GM12874 (cell line): ENCODE data around the gene DTX3.

Experiments
- TF ChIP-seq, protein P1 (sequence below): IDR thresholded peaks from 2 replicates; pipeline ENCODE4 v1.5.1; 2011; ENCODE audit warnings: low read depth, mild to moderate bottlenecking, control low read depth, low read length, moderate library complexity; ENCODE audit not compliant: insufficient read depth

Gene DTX3

GRCh38 chr12:57569858-57570257 is 34.8 kb upstream of the DTX3 start:
- TF ChIP-seq, protein P1, sequence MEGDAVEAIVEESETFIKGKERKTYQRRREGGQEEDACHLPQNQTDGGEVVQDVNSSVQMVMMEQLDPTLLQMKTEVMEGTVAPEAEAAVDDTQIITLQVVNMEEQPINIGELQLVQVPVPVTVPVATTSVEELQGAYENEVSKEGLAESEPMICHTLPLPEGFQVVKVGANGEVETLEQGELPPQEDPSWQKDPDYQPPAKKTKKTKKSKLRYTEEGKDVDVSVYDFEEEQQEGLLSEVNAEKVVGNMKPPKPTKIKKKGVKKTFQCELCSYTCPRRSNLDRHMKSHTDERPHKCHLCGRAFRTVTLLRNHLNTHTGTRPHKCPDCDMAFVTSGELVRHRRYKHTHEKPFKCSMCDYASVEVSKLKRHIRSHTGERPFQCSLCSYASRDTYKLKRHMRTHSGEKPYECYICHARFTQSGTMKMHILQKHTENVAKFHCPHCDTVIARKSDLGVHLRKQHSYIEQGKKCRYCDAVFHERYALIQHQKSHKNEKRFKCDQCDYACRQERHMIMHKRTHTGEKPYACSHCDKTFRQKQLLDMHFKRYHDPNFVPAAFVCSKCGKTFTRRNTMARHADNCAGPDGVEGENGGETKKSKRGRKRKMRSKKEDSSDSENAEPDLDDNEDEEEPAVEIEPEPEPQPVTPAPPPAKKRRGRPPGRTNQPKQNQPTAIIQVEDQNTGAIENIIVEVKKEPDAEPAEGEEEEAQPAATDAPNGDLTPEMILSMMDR: no peak

DNA sequence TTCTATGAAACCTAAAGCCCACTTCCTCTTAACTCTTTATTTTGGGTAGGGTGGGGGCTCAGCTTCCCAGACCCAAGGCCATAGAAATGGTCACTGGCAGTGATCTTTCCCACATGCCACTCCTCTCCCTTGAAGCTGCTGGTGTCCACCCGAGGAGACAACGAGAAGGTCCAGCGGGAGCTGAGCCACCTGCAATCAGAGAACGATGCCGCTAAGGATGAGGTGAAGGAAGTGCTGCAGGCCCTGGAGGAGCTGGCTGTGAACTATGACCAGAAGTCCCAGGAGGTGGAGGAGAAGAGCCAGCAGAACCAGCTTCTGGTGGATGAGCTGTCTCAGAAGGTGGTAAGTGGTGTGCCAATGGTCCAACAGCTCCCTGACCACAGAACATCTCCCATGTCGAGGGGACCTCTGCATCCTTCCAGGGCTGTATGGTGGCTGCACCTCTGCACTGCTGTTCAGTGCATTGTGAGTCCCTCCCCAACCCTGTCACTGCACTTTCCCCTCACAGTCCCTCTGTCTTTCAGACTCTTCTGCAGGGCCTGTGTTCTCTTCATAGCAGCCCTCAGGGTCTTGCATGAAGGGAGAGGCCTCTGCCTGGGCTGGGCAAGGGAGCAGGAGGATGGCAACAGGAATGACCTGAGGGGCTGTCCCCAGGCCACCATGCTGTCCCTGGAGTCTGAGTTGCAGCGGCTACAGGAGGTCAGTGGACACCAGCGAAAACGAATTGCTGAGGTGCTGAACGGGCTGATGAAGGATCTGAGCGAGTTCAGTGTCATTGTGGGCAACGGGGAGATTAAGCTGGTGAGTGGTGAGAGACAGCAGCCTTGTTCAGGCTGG is 32.5 kb upstream of the DTX3 start:
- TF ChIP-seq, protein P1: no peak

DNA sequence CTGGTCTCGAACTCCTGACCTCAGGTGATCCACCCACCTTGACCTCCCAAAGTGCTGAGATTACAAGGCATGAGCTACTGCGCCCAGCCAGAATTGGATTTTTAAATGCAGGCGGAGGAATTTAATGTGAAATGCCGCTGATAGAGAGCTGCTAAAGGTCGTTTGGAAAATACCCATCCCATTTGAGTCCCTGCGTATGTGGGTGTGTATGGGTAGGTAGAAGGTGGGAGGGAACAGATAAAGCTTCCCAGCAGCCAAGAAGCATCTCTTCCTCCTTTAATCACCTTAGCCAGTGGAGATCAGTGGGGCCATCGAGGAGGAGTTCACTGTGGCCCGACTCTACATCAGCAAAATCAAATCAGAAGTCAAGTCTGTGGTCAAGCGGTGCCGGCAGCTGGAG is 29.8 kb upstream of the DTX3 start:
- TF ChIP-seq, protein P1: no peak

GRCh38 chr12:57575771-57576612 is 28.6 kb upstream of the DTX3 start:
- TF ChIP-seq, protein P1: no peak

- TF ChIP-seq, protein P1: no peak
Observed at GRCh38 chr12:57576613-57577160, 27.9 kb upstream of the DTX3 start.

GRCh38 chr12:57577981-57578758 is 26.5 kb upstream of the DTX3 start:
- TF ChIP-seq, protein P1: no peak
